Measurements from ENCODE around the gene TLR6. TPM values are rescaled to one million over a fixed set of nuclear protein-coding genes. Genes with fewer than 3 reads are reported as not detected.

The TLR6 gene
- total RNA-seq, 1 experiment from 2014 or later, result 1.5 TPM

GRCh38 chr4:38795087-38795486, 61.5 kb downstream of the TLR6 start:
- BruUV-seq (replicated peaks), result no TSS peak
- Histone ChIP-seq H3K4me3 (ENCODE audit: low read depth, low read length, poor library complexity, severe bottlenecking) (no peak overlapping the region), H3K27me3 (replicated peaks; ENCODE audit: insufficient read depth, low read depth, low read length, poor library complexity) (no peaks in the 10 kb centered on the region), H3K36me3 (ENCODE audit: insufficient read depth, low read length, poor library complexity, severe bottlenecking) (no peaks in the 10 kb centered on the region), H3K4me1 (ENCODE audit: insufficient read depth, low read length, poor library complexity, severe bottlenecking) (no peaks in the 10 kb centered on the region), H3K27ac (ENCODE audit: low read depth, low read length, poor library complexity, severe bottlenecking) (no peak overlapping the region), H3K9me3 (ENCODE audit: low read depth, low read length, poor library complexity, severe bottlenecking) (no peaks in the 10 kb centered on the region)
- POLR2A ChIA-PET (ENCODE audit: low non-redundant PET), result no interaction called here
- no peak for DNase-seq (ENCODE audit: low spot score)
- TF ChIP-seq EZH2 (IDR thresholded peaks at IDR 0.05; ENCODE audit: borderline replicate concordance, low read depth, low read length, poor library complexity, severe bottlenecking), result no peak
- no peak for TF ChIP-seq CTCF (conservative IDR thresholded peaks at IDR 0.05; ENCODE audit: low read depth, low read length)
- CTCF ChIA-PET, result no interaction called here
- intact Hi-C loops (cut with micrococcal nuclease; ENCODE audit: unreplicated experiment), result no loop called here

GRCh38 chr4:38794051-38794450, 62.6 kb downstream of the TLR6 start:
- no TSS peak for BruUV-seq (replicated peaks)
- no peaks in the 10 kb centered on the region for H3K4me1 ChIP-seq (ENCODE audit: insufficient read depth, low read length, poor library complexity, severe bottlenecking)
- TF ChIP-seq EZH2 (IDR thresholded peaks at IDR 0.05; ENCODE audit: borderline replicate concordance, low read depth, low read length, poor library complexity, severe bottlenecking) (no peak), CTCF (conservative IDR thresholded peaks at IDR 0.05; ENCODE audit: low read depth, low read length) (no peak)
- no peak overlapping the region for H3K4me3 ChIP-seq (ENCODE audit: low read depth, low read length, poor library complexity, severe bottlenecking)
- H3K27ac ChIP-seq (ENCODE audit: low read depth, low read length, poor library complexity, severe bottlenecking), result no peak overlapping the region
- ChIA-PET POLR2A (ENCODE audit: low non-redundant PET) (no interaction called here), CTCF (no interaction called here)
- H3K36me3 ChIP-seq (ENCODE audit: insufficient read depth, low read length, poor library complexity, severe bottlenecking), result no peaks in the 10 kb centered on the region
- DNase-seq (ENCODE audit: low spot score), result no peak
- no peaks in the 10 kb centered on the region for H3K27me3 ChIP-seq (replicated peaks; ENCODE audit: insufficient read depth, low read depth, low read length, poor library complexity)
- H3K9me3 ChIP-seq (ENCODE audit: low read depth, low read length, poor library complexity, severe bottlenecking), result no peaks in the 10 kb centered on the region
- intact Hi-C loops (cut with micrococcal nuclease; ENCODE audit: unreplicated experiment), result no loop called here

GRCh38 chr4:38791010-38791409, 65.6 kb downstream of the TLR6 start:
- no peaks in the 10 kb centered on the region for H3K9me3 ChIP-seq (ENCODE audit: low read depth, low read length, poor library complexity, severe bottlenecking)
- H3K36me3 ChIP-seq (ENCODE audit: insufficient read depth, low read length, poor library complexity, severe bottlenecking), result no peaks in the 10 kb centered on the region
- DNase-seq (ENCODE audit: low spot score), result no peak
- TF ChIP-seq CTCF (conservative IDR thresholded peaks at IDR 0.05; ENCODE audit: low read depth, low read length) (no peak), EZH2 (IDR thresholded peaks at IDR 0.05; ENCODE audit: borderline replicate concordance, low read depth, low read length, poor library complexity, severe bottlenecking) (no peak)
- H3K27me3 ChIP-seq (replicated peaks; ENCODE audit: insufficient read depth, low read depth, low read length, poor library complexity), result no peaks in the 10 kb centered on the region
- H3K4me3 ChIP-seq (ENCODE audit: low read depth, low read length, poor library complexity, severe bottlenecking), result no peak overlapping the region
- ChIA-PET CTCF (no interaction called here), POLR2A (ENCODE audit: low non-redundant PET) (no interaction called here)
- H3K4me1 ChIP-seq (ENCODE audit: insufficient read depth, low read length, poor library complexity, severe bottlenecking), result no peaks in the 10 kb centered on the region
- BruUV-seq (replicated peaks), result no TSS peak
- no peak overlapping the region for H3K27ac ChIP-seq (ENCODE audit: low read depth, low read length, poor library complexity, severe bottlenecking)
- intact Hi-C loops (cut with micrococcal nuclease; ENCODE audit: unreplicated experiment), result no loop called here

Data from A673 (cell line).